ENCODE measurements around the gene BEAN1.

Gene BEAN1

GRCh38 chr16:66402591-66403230 lies 24.4 kb upstream of the BEAN1 start:
- TF ChIP-seq CTCF (IDR thresholded peaks at IDR 0.05; ENCODE audit: low read depth, low read length, missing control alignments) = no peak

GRCh38 chr16:66403531-66404145 lies 23.5 kb upstream of the BEAN1 start:
- DNase-seq (ENCODE audit: low read depth) = no peak
- H3K4me3 ChIP-seq (ENCODE audit: low read depth, low read length) = no peak overlapping the region
- TF ChIP-seq CTCF (IDR thresholded peaks at IDR 0.05; ENCODE audit: low read depth, low read length, missing control alignments) = no peak

More at GRCh38 chr16:66402591-66403230, 24.4 kb upstream of the BEAN1 start:
- DNase-seq (ENCODE audit: low read depth) = no peak
- no peak overlapping the region for H3K4me3 ChIP-seq (ENCODE audit: low read depth, low read length)

GRCh38 chr16:66405057-66405783 lies 21.9 kb upstream of the BEAN1 start:
- TF ChIP-seq CTCF (IDR thresholded peaks at IDR 0.05; ENCODE audit: low read depth, low read length, missing control alignments) = no peak
- DNase-seq (ENCODE audit: low read depth) = no peak
- no peak overlapping the region for H3K4me3 ChIP-seq (ENCODE audit: low read depth, low read length)

GRCh38 chr16:66406534-66407221 lies 20.4 kb upstream of the BEAN1 start:
- H3K4me3 ChIP-seq (ENCODE audit: low read depth, low read length) = peak overlapping the region; percentile 35
- peak; percentile 78 for TF ChIP-seq CTCF (IDR thresholded peaks at IDR 0.05; ENCODE audit: low read depth, low read length, missing control alignments)
- DNase-seq (ENCODE audit: low read depth) = no peak

- no peak for TF ChIP-seq CTCF (IDR thresholded peaks at IDR 0.05; ENCODE audit: low read depth, low read length, missing control alignments)
- H3K4me3 ChIP-seq (ENCODE audit: low read depth, low read length) = no peak overlapping the region
- DNase-seq (ENCODE audit: low read depth) = no peak
Observed at GRCh38 chr16:66408163-66409048, 18.7 kb upstream of the BEAN1 start.

GRCh38 chr16:66409156-66409555 lies 17.9 kb upstream of the BEAN1 start:
- no peak for TF ChIP-seq CTCF (IDR thresholded peaks at IDR 0.05; ENCODE audit: low read depth, low read length, missing control alignments)
- H3K4me3 ChIP-seq (ENCODE audit: low read depth, low read length) = no peak overlapping the region
- no peak for DNase-seq (ENCODE audit: low read depth)

Data from GM12864 (cell line).